ENCODE results near the gene SLC23A1. TPM values are rescaled to one million over a fixed set of nuclear protein-coding genes. Genes with fewer than 3 reads are reported as not detected.
A peak's percentile ranks its signal among the peaks of the same experiment; 100 is the strongest.
"Not testable (repeated sequence)": the region's sequence is repeated elsewhere in the genome, so short reads cannot be mapped to it uniquely, and the experiment has no call there.

Gene SLC23A1
- total RNA-seq, 6 experiments from 2014 or later = 11.7 to 51.0 (median 22.8) TPM

DNA sequence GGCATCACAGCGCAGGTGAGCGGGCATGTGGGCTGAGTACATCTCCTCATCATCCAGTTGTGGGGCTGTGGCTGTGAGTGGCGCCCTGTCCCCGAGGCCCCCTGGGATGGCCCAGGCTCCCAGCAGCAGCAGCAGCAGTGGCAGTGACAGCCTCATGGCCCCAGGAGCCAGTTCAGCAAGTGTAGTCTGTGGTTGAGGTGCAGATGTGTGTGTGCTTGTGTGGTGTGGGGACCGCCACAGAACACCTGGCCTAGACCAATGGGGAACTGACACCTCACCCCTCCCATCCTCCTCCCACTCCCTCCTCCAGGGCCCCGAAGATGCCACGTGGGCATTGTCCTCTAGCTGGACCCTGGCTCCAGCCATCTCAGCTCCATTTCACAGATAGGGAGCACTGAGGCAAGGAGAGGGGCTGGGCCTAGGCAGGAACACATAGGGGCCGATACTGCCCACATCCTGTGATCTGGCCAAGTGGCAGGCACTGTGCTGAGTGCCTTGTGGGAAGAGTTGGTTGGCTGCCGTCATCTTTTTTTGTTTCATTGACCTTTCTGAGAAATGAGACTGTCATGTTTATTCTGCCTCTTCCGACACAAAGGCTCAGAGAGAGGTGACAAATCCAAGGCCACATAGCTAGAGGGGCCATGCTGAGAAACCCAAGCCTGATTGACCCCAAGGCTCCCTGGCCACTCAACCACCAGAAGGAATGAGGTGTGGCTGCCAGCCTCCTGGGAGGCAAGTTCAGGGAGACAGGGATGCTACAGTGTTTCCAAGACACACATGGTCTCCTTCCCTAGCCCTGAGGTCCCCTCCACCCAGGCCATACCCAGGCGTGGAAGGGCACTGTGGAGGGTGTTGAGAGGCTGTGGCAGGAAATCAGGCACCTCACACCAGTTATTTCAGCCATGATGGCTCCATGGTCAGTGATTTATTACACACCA, 6.9 kb upstream of the SLC23A1 start, which contains the start of gene MZB1:
MZB1 (minus strand) TSS at position 213 of the 938 bp plus-strand sequence; CDS start at position 156, 57 bp downstream.
- Histone ChIP-seq H3K27ac (peak within 1 kb of the TSS in 1 of 3 donors; percentile 24), H3K9me3 (no peaks in the 10 kb centered on the region), H3K4me1 (peaks cover 0 to 40% (median 4%) of the 10 kb centered on the region in 4 donors), H3K27me3 (peaks cover 0 to 15% of the 10 kb centered on the region in 2 donors), H3K36me3 (no peaks in the 10 kb centered on the region), H3K4me3 (no peak within 1 kb of the TSS)
- ATAC-seq (peak in 2 of 4 donors; percentile 4 to 8), DNase-seq (peak in 1 of 3 donors; percentile 51)
- TF ChIP-seq, protein P1, sequence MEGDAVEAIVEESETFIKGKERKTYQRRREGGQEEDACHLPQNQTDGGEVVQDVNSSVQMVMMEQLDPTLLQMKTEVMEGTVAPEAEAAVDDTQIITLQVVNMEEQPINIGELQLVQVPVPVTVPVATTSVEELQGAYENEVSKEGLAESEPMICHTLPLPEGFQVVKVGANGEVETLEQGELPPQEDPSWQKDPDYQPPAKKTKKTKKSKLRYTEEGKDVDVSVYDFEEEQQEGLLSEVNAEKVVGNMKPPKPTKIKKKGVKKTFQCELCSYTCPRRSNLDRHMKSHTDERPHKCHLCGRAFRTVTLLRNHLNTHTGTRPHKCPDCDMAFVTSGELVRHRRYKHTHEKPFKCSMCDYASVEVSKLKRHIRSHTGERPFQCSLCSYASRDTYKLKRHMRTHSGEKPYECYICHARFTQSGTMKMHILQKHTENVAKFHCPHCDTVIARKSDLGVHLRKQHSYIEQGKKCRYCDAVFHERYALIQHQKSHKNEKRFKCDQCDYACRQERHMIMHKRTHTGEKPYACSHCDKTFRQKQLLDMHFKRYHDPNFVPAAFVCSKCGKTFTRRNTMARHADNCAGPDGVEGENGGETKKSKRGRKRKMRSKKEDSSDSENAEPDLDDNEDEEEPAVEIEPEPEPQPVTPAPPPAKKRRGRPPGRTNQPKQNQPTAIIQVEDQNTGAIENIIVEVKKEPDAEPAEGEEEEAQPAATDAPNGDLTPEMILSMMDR (IDR thresholded peaks at IDR 0.05) = no peak
- TF ChIP-seq POLR2A (IDR thresholded peaks at IDR 0.05) = no peak
- intact Hi-C loops (cut with DNase I) = loop anchor here in 1 of 2 donors (10.0 kb wide), 1 partner anchor 95 kb away; the partner anchor contains the start of gene MATR3
- 67% methylated on average over 1 of the region's 11 CpGs for WGBS (ENCODE audit: insufficient coverage, low coverage, low lambda C conversion rate, missing lambda C conversion rate)

DNA sequence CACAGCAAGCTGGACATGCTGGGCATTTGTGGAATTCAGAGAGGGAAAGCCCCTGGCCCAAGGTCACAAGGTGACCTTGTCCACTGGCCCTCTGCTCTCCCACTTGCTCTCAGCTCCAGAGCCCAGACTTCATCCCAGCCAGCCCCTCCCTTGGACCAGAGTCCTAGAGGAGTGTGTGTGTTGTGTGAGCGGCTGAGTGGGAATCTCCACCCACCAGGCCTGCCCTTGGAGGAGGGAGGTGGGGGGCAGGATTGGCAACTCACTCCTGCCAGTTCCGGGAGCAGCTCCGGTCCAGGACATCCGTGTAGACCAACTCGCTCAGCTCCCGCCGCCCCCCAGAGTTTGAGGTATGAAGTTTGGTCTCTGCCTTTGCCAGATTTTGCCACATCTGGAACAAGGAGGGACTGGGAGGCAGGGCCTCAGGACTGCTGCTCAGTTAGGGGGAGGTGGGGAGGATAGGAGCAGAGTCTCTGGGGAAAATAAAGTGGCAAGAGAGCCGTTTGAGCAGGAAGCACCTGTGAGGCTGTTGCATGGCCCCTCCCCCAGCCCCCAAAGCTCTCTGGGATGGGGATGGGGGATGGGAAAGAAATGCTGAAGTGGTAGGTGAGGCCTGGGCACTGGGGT, 5.2 kb upstream of the SLC23A1 start:
- Histone ChIP-seq H3K27me3 (peaks cover 0 to under 1% of the 10 kb centered on the region in 2 donors), H3K9me3 (no peaks in the 10 kb centered on the region), H3K27ac (no peak overlapping the region), H3K4me1 (peaks cover 0 to 42% (median 8%) of the 10 kb centered on the region in 4 donors), H3K36me3 (no peaks in the 10 kb centered on the region), H3K4me3 (no peak overlapping the region)
- peak in 1 of 3 donors; percentile 51 for DNase-seq
- WGBS (ENCODE audit: insufficient coverage, low coverage, low lambda C conversion rate, missing lambda C conversion rate) = no CpG with 5 or more reads among the region's 8 CpGs
- TF ChIP-seq, protein P1 (IDR thresholded peaks at IDR 0.05) = no peak
- intact Hi-C loops (cut with DNase I) = loop anchor here in 1 of 2 donors (10.0 kb wide), 1 partner anchor 94 kb away; the partner anchor contains the start of gene MATR3
- no peak for ATAC-seq

DNA sequence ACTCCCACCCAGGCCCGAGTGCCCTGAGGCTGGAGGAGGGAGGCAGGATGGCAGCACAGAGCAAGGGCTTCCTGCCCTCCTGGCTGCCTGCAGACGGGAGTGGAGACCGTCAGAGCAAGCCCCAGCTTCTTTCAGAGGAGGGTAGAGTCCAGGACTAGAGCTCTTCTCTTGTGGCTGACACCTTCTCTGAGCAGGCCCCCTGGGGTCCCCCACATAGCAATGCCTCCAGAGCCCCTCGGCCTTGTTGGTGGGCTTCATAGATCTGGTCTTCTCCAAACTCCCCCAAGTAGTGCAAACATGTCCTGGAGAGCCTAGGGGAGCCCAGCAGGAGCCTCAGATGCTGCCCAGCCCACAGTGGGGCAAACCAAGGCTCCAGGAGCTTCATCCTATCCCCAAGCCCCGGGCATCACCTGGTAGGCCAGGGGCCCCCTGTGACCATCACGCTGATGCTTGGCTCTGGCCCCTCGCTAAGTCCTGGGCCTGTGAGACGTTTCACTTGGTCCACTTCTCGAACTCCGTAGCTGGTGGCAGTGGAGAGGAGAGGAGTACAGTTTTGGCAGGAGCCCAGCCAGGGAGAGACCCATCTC, 4.6 kb upstream of the SLC23A1 start:
- Histone ChIP-seq H3K4me3 (no peak overlapping the region), H3K27me3 (no peaks in the 10 kb centered on the region), H3K9me3 (no peaks in the 10 kb centered on the region), H3K4me1 (peaks cover 0 to 36% (median 8%) of the 10 kb centered on the region in 4 donors), H3K36me3 (no peaks in the 10 kb centered on the region), H3K27ac (no peak overlapping the region)
- intact Hi-C loops (cut with DNase I) = loop anchor here in 1 of 2 donors (10.0 kb wide), 1 partner anchor 93 kb away; the partner anchor contains the start of gene MATR3
- TF ChIP-seq, protein P1 (IDR thresholded peaks at IDR 0.05) = no peak
- TF ChIP-seq POLR2A (IDR thresholded peaks at IDR 0.05) = no peak
- WGBS (ENCODE audit: insufficient coverage, low coverage, low lambda C conversion rate, missing lambda C conversion rate) = no CpG with 5 or more reads among the region's 10 CpGs
- no peak for DNase-seq
- no peak for ATAC-seq

GRCh38 chr5:139386956-139387355, 3.9 kb upstream of the SLC23A1 start:
- 83% methylated on average over 1 of the region's 10 CpGs for WGBS (ENCODE audit: insufficient coverage, low coverage, low lambda C conversion rate, missing lambda C conversion rate)
- H3K27me3 ChIP-seq, H3K9me3 ChIP-seq, H3K27ac ChIP-seq, H3K36me3 ChIP-seq, DNase-seq, H3K4me3 ChIP-seq, ATAC-seq: not testable (repeated sequence)
- intact Hi-C loops (cut with DNase I) = loop anchor here in 1 of 2 donors (10.0 kb wide), 1 partner anchor 92 kb away; the partner anchor contains the start of gene MATR3
- H3K4me1 ChIP-seq = peaks cover 0 to 40% (median 9%) of the 10 kb centered on the region in 4 donors
